Measurements from ENCODE around the gene TANGO2.

DNA sequence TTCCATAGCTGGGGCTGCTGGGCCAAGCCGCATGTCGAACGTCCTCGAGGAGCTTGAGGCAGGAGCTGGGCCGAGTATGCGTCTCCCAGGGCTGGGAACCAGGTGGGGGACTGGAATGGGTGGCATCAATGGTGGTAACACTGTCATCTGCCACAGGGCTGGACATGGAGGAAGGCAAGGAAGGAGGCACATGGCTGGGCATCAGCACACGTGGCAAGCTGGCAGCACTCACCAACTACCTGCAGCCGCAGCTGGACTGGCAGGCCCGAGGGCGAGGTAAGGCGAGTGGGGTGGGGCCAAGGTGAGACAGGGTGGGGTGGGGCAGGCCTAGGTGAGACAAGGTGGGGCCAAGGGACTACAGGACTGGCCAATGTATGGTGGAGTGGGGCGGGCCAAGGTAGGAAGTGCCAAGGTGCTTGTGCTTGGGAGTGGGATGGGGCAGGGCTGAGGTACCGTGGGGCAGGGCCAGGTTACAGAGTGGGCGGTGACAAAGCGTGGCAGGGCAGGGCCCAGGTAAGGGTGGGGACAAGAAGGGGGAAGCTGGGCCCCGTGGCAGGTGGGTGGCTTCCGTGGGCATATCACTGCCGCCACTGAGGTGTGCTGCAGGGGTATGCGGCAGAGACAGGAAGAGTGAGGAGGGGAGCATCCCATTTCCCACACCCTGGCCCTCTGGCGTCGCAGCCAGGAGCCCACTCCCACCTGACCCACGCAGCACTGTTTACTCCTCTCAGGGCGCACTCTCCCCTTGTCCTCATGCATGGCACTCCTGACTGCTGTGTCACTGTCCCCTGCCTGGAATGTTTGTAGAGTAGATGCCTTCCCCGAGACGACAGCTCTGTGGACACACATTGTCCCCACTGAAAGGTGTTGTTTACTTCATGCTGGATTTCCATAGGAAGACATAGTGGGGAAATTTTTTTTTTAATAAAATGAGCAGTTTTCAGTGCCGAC is 31.7 kb downstream of the TANGO2 start:
- TF ChIP-seq, protein P1, sequence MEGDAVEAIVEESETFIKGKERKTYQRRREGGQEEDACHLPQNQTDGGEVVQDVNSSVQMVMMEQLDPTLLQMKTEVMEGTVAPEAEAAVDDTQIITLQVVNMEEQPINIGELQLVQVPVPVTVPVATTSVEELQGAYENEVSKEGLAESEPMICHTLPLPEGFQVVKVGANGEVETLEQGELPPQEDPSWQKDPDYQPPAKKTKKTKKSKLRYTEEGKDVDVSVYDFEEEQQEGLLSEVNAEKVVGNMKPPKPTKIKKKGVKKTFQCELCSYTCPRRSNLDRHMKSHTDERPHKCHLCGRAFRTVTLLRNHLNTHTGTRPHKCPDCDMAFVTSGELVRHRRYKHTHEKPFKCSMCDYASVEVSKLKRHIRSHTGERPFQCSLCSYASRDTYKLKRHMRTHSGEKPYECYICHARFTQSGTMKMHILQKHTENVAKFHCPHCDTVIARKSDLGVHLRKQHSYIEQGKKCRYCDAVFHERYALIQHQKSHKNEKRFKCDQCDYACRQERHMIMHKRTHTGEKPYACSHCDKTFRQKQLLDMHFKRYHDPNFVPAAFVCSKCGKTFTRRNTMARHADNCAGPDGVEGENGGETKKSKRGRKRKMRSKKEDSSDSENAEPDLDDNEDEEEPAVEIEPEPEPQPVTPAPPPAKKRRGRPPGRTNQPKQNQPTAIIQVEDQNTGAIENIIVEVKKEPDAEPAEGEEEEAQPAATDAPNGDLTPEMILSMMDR (IDR thresholded peaks at IDR 0.05), result no peak
- TF ChIP-seq POLR2A (IDR thresholded peaks at IDR 0.05), result no peak
